ENCODE measurements around the gene SLC9C1.

Gene SLC9C1

GRCh38 chr3:112129925-112130637 lies 163.9 kb downstream of the SLC9C1 start:
- DNase-seq = no peak

- DNase-seq = peak; percentile 45 to 52
These were observed 164.9 kb downstream of the SLC9C1 start for GRCh38 chr3:112128843-112129727.

DNA sequence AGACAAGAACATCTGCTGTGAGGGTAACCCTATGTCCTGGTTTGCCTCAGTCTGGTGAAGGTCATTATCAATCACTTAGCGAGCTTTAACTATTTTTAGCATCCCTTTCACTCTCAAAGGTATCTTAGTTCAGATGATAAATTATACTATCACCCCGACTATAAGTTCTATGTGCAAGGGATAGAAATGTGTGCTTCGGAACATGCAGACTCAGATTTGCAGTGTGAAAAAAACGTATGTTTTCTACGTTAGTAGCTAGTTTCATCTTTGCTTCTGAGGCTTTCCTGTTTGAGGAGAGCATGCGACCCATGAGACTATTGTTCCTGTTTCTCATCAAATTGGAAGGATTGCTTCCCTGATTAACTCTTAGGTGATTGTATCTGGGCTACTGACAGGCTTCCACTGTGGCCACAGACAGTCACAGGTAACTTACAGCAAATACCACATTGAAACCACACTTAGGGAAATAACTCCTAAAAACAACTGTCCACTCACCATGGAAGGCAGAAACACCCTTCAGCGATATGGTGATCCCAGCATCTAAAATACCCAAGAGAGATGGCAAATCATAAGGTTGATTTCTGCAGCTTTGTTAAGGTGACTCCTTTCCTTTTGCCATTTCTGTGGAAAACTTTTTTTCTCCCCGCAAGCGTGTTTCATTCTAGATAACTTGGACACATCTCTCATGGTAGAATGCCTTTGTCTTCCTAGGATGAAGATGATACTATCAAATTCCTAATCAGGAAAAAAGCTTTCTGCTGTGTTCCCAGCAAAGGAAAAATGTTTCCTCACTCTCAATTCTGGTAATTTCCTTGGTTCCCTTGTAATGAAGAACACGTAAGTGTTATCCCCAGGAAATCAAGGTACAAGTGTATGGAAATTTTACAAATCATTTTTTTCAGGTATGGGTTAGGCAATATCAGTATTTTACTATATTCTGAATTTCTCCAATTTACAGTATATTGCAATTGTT lies 166.2 kb downstream of the SLC9C1 start:
- DNase-seq = no peak

DNA sequence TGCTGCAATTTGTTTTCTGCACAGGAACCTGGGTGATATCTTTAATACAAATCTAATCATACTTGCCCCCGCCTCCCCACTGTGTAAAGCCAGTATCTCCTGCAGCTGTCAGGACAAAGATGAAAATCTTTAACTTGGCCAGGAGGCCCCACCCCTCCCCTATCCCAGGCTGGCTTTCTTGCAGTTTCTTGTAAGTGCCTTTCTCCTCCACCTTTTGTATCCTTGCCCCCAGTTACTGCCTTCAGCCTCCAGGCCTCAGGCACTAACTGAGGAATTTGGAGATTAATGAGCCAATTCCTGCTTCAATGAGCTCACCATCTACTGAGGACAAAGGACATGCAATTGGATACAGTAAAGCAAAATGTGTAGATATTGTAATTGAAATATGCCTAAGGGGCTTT lies 167.5 kb downstream of the SLC9C1 start:
- DNase-seq = no peak

DNA sequence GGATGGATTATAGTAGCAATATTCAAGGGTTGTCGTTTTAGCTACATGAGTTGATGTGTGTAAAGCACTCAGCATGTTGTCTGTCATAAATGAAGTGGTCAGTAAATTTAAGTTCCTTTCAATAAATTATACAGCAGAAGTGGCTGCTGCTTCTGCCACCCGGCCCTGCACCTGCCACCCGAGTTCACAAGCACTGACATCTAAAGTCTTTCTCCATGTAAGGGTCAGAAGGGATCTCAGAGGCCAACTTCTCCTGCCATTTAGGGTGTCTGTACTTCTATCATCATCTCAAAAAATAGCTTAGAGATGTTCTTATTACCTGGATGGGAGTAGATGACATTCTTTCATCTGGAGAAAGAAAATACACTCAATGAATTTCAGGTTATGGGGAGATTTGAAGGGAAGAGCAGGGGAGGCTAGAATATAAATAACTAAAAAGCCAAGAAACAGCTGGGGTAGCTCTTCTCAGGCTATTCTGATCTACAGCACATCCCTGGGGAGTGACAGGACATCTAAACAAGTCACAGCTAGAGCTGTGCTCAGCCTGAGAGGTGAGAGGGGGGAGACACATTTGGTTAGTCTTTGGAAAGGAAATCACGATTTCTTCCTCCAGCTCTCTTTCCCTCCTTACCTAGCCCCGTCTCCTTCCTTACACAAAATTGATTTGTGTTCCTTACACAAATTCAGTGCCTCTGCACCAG lies 169.0 kb downstream of the SLC9C1 start:
- no peak for DNase-seq

- DNase-seq = no peak
These were observed 170.5 kb downstream of the SLC9C1 start for GRCh38 chr3:112123548-112123947.

DNA sequence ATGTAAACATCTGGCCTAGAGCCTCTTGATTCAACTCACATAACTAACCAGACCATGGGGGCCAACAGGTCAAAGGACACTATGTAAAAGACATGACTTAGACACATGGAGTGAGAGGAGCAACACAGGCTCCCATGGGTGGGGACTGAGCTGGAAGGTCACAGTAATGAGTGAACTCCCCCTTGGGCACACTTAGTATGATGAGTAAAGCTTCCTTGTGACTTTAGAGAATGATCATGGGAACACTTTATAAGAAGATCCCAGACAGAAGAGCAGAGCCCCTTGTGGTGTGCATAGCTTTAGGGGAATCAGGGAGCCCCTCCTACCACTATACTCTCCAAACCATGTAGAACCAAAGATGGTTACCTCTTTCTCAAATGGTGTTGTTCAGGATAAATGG lies 171.1 kb downstream of the SLC9C1 start:
- DNase-seq = no peak

DNA sequence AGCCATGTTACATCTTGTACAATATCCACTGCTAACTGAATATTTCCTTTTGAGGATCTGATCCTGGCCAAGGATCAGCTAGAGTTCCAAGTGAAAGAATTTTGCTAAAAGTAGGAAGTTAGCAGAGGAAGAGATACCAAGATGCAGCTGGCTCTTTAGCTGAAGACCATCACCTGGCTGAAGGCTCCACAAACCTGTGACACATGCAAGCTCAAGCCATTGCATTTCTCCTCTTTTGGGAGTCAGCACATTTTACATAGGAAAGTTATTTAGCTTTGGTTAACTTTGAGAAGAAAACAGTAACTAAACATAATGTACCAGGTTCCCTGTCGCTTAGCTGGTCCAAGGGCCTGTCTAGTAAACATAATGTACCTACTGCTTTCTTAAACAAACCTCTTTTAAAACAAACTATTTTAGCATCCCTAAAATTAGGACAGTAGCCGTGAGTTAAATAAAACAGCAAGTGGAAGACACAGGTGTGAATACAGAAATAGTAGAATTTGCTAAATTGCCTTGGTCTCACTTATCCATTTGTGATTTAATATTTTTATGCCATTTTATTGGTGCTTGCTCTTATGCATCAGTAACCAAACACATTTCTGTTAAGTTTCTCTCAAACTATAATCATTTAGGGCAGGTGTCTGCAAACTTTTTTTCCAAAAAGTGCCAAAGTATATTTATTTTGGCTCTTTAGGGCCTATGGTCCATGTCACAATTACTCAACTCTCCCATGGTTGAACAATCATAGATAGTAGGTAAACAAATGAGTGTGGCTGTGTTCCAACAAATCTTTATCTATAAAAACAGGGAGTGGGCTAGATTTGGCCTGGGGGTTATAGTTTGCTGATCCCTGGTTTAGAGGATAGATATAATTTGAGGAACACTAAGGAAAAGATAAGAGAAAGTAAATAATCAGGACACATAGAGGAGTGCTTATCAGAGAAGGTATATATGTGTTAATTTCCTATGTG lies 172.2 kb downstream of the SLC9C1 start:
- DNase-seq = no peak

GRCh38 chr3:112119962-112120836 lies 173.8 kb downstream of the SLC9C1 start:
- DNase-seq = no peak

DNA sequence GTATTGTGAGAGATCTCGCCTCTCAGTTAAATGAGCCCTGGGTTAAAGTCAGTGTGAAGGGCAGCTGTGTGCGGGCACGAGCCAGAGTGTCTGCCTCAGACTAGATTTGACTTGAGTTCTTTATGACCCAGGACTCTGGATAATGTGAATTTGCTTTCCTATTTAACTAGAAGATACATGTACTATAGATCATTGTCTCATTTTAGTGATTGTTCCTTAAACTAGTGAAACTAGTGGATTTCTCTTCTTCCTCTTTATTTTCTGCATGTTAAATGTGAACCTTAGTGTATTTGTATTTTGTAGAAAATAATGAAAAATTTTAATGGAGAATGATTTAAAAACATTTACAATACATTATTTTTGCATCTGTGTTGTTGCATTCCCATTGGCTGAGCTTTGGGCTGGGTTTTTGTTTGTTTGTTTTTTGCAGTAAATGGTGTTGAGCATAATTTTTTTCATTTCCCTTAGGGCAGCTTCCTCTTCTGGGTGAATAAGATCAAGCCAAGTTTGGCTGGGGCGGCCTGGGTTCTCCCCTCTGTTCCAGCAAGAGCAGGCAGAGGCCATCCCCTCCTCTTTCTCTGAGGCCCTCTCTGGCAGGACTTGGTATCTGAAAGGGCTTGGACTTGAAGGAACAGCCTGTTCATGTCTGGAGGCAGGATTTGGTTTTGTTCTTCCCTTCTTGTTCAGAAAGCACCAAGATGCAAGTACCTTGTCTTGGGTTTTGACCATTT lies 176.0 kb downstream of the SLC9C1 start:
- DNase-seq = no peak

- no peak for DNase-seq
These were observed 176.6 kb downstream of the SLC9C1 start for GRCh38 chr3:112117415-112117814.

DNA sequence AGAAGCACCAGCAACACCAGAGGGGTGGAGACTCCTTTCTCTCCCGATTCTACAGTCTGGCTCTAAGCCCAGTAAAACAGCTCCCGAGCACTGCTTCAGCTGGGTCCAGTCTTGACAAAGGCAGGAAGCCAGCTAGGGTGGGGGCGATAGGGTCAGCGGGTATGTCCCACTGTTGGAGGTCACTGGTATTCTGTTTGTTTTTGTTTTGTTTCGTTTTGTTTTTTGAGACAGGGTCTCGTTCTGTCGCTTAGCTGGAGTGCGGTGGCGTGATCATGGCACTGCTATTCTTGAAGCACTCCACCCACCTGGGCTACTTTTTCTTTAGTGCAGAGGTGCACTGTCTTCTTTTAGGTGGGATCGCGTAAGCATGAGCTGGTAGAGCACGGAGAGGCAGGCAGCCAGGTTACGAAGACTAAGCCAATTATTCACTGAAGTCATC lies 177.2 kb downstream of the SLC9C1 start:
- DNase-seq = no peak

- DNase-seq = no peak
These were observed 178.1 kb downstream of the SLC9C1 start for GRCh38 chr3:112115806-112116383.

DNA sequence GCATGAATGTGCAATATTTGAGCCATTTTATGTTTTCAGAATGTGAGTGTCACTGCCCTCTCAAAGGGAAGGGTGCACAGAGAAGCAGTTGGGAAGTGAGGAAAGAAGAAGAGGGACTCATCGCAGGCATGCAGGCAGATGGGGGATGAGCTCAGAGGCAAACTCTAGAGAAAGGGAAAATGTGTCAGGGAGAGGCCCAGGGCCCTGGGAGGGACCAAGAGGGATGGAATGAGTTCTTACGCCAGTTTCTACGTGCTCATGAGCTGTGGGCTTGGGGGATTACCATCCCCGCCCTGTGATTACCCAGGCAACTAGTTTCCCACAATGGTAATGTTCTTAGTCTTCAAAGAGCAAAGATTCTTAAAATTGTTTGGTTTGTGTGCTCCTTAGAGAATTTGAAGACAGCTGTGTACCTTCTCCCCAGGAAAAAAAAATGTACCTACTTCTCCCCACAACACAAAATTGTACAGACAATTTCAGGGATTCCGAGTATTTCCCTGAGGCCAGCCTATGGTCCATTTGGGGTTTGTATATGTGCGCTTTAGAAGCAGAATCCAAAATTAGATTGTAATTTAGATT lies 178.8 kb downstream of the SLC9C1 start:
- no peak for DNase-seq

GRCh38 chr3:112114576-112115160 lies 179.3 kb downstream of the SLC9C1 start:
- DNase-seq = no peak

GRCh38 chr3:112111785-112112402 lies 182.1 kb downstream of the SLC9C1 start:
- DNase-seq = peak; percentile 61 to 70

DNA sequence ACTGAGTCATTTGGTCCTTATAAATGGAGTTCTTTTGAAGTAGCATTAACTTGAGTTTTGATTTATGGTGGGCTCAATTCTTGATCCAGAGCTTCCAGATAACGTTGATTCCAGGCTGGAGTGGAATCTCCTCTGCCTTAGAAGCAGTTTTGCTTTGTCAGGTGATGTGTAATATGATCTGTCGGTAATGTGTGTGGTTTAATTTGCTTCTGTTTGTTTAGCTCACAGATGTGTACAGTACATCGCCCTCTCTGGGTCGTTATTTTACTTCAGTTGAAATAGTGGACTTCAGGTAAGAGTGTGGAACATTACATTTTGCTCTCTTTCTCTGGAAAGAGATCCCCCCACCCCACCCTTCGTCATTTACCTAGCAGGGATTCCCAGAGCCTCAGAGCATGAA lies 184.7 kb downstream of the SLC9C1 start:
- no peak for DNase-seq

DNA sequence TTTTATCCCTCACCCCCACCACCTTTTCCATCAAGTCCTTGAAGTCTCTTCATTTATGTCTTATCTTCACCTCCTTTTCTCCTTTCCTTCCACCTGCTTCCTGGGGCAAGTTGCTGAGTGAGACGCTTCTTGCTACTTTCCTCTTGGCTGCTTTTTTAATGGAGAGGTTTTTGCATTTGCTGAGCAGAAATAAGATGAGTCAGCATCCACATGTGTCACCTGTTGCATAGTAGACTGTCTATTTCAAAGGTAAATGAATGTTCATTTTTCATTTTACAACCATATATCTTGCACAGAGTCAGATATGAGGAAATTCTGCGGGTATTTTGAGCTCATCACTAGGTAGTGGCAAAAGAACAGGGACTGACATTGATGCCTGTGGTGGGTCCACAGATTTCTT lies 189.2 kb downstream of the SLC9C1 start:
- DNase-seq = no peak
